H1 (cell line): ENCODE data around the gene ZRANB3. TPM values are rescaled to one million over a fixed set of nuclear protein-coding genes. Genes with fewer than 3 reads are reported as not detected.

Source experiments
- CTCF ChIA-PET: fragments of 300-600 bp; sonication (Branson Sonifier 250); formaldehyde crosslinking; loops from one replicate; lab custom pipeline; 2021; ENCODE audit not compliant: partially characterized antibody; lab: Charles Lee
- POLR2A ChIA-PET: fragments of 300-600 bp; sonication (Branson Sonifier 250); formaldehyde crosslinking; loops from one replicate; lab custom pipeline; 2021; ENCODE audit warnings: inconsistent platforms; ENCODE audit not compliant: partially characterized antibody; lab: Charles Lee
- DNase-seq, 2 experiments: peaks; one replicate each; pipeline versions ENCODE4 v3.0.0 to v3.0.0-alpha.2; 2010 to 2022; ENCODE audit warnings: low spot score in 2 of 2, low read depth in 1 of 2, mixed read lengths in 1 of 2
- FAIRE-seq: peaks from 2 replicates; lab custom pipeline; 2011; peaks lifted over from hg19 to GRCh38; lab: Jason Lieb, UNC
- H2AFZ ChIP-seq: 2 replicates; pipeline ENCODE4 v1.8.1; 2012; ENCODE audit warnings: low read length, inconsistent platforms
- H2AK5ac ChIP-seq: 2 replicates; pipeline ENCODE4 v1.6.1; 2013; ENCODE audit warnings: low read depth, low read length
- H2BK120ac ChIP-seq: replicated peaks from 2 replicates; pipeline ENCODE3; 2013; ENCODE audit warnings: low read depth, low read length, inconsistent platforms
- H2BK12ac ChIP-seq: 2 replicates; pipeline ENCODE4 v1.6.1; 2013; ENCODE audit warnings: low read depth, low read length
- H2BK15ac ChIP-seq: 2 replicates; pipeline ENCODE4 v1.6.1; 2013; ENCODE audit warnings: low read length
- H2BK20ac ChIP-seq: 2 replicates; pipeline ENCODE4 v1.6.1; 2013; ENCODE audit warnings: low read length
- H2BK5ac ChIP-seq: 2 replicates; pipeline ENCODE4 v1.6.1; 2013; ENCODE audit warnings: low read depth, low read length
- H3K14ac ChIP-seq: 2 replicates; pipeline ENCODE4 v1.6.1; 2013; ENCODE audit warnings: inconsistent platforms; ENCODE audit not compliant: insufficient read length
- H3K18ac ChIP-seq: 2 replicates; pipeline ENCODE4 v1.6.1; 2013; ENCODE audit warnings: low read length; ENCODE audit errors: extremely low read depth
- H3K23ac ChIP-seq: 2 replicates; pipeline ENCODE4 v1.6.1; 2013; ENCODE audit warnings: inconsistent platforms; ENCODE audit not compliant: insufficient read length
- H3K23me2 ChIP-seq: 2 replicates; pipeline ENCODE4 v1.6.1; 2013; ENCODE audit warnings: low read depth, low read length
- H3K27ac ChIP-seq: 2 replicates; pipeline ENCODE4 v1.6.1; 2011; ENCODE audit warnings: low read depth, low read length, inconsistent platforms
- H3K27me3 ChIP-seq, 4 experiments: replicated peaks in 1 of 4; 1 replicate in 1 of 4; 2 replicates in 3 of 4; pipeline versions ENCODE4 v1.6.1 to v1.8.1; 2011 to 2013; ENCODE audit warnings: low read length in 3 of 4, mild to moderate bottlenecking in 3 of 4, inconsistent platforms in 2 of 4, mixed read lengths in 2 of 4, moderate library complexity in 1 of 4; ENCODE audit not compliant: control insufficient read depth in 3 of 4, insufficient read depth in 3 of 4; ENCODE audit errors: extremely low read depth in 1 of 4
- H3K36me3 ChIP-seq, 4 experiments: 2 replicates each; pipeline versions ENCODE4 v1.6.1 to v1.8.1; 2011 to 2013; ENCODE audit warnings: mild to moderate bottlenecking in 4 of 4, low read length in 3 of 4, moderate library complexity in 2 of 4, control low read depth in 1 of 4, inconsistent platforms in 1 of 4; ENCODE audit not compliant: insufficient read depth in 4 of 4, control insufficient read depth in 2 of 4
- H3K4ac ChIP-seq: replicated peaks from 2 replicates; pipeline ENCODE3; 2013; ENCODE audit warnings: low read length, low read depth, mixed read lengths, inconsistent platforms; ENCODE audit not compliant: insufficient read length
- H3K4me1 ChIP-seq, 4 experiments: replicated peaks in 1 of 4; 1 replicate in 1 of 4; 2 replicates in 3 of 4; pipeline versions ENCODE4 v1.6.1 to v1.8.1; 2011 to 2013; ENCODE audit warnings: low read length in 3 of 4, inconsistent platforms in 2 of 4, mixed read lengths in 1 of 4; ENCODE audit not compliant: insufficient read depth in 4 of 4, control insufficient read depth in 3 of 4
- H3K4me2 ChIP-seq, 2 experiments: 2 replicates each; pipeline versions ENCODE4 v1.6.1 to v1.8.1; 2011 to 2013; ENCODE audit warnings: low read depth in 2 of 2, low read length in 2 of 2, control low read depth in 1 of 2, inconsistent platforms in 1 of 2, mild to moderate bottlenecking in 1 of 2; ENCODE audit not compliant: insufficient read depth in 1 of 2
- H3K4me3 ChIP-seq, 4 experiments: fragments of 200-600, 300-600 bp in 1 of 4; sonication (generic), shearing (Covaris generic), sonication (Bioruptor Twin) in 1 of 4; 2 replicates each; pipeline versions ENCODE4 v1.5.1 to v1.8.1; 2011 to 2016; ENCODE audit warnings: low read length in 4 of 4, low read depth in 3 of 4, control low read depth in 2 of 4, inconsistent platforms in 2 of 4, mild to moderate bottlenecking in 2 of 4, mixed read lengths in 1 of 4, moderate library complexity in 1 of 4; ENCODE audit not compliant: insufficient read depth in 2 of 4; ENCODE audit errors: extremely low read depth in 1 of 4
- H3K56ac ChIP-seq: replicated peaks from 2 replicates; pipeline ENCODE3; 2013; ENCODE audit warnings: low read depth, mild to moderate bottlenecking, mixed read lengths, low read length, inconsistent platforms; ENCODE audit not compliant: insufficient read length
- H3K79me1 ChIP-seq: 2 replicates; pipeline ENCODE4 v1.6.1; 2013; ENCODE audit warnings: low read depth, low read length, control low read depth
- H3K79me2 ChIP-seq, 2 experiments: 2 replicates each; pipeline versions ENCODE4 v1.6.1 to v1.8.1; 2012 to 2013; ENCODE audit warnings: low read length in 2 of 2, mild to moderate bottlenecking in 2 of 2, inconsistent platforms in 1 of 2; ENCODE audit not compliant: insufficient read depth in 2 of 2, control insufficient read depth in 1 of 2
- H3K9ac ChIP-seq, 4 experiments: replicated peaks in 1 of 4; 1 replicate in 1 of 4; 2 replicates in 3 of 4; pipeline versions ENCODE4 v1.6.1 to v1.8.1; 2011 to 2013; ENCODE audit warnings: low read depth in 3 of 4, low read length in 3 of 4, control low read depth in 2 of 4, mild to moderate bottlenecking in 2 of 4, moderate library complexity in 2 of 4, inconsistent platforms in 1 of 4; ENCODE audit errors: extremely low read depth in 1 of 4
- H3K9me3 ChIP-seq, 2 experiments: 2 replicates each; pipeline versions ENCODE4 v1.6.1 to v1.8.1; 2012 to 2013; ENCODE audit warnings: mild to moderate bottlenecking in 2 of 2, moderate library complexity in 2 of 2, control low read depth in 1 of 2, inconsistent platforms in 1 of 2, low read depth in 1 of 2, low read length in 1 of 2, mixed read lengths in 1 of 2; ENCODE audit not compliant: insufficient read depth in 2 of 2
- H4K20me1 ChIP-seq, 2 experiments: replicated peaks in 1 of 2; 2 replicates each; pipeline versions ENCODE3 to v1.8.1; 2011 to 2013; ENCODE audit warnings: inconsistent platforms in 2 of 2, low read length in 2 of 2, mild to moderate bottlenecking in 1 of 2; ENCODE audit not compliant: insufficient read depth in 2 of 2, control insufficient read depth in 1 of 2
- H4K5ac ChIP-seq: 2 replicates; pipeline ENCODE4 v1.6.1; 2013; ENCODE audit warnings: low read length, low read depth, mixed read lengths, inconsistent platforms; ENCODE audit not compliant: insufficient read length
- H4K8ac ChIP-seq: 2 replicates; pipeline ENCODE4 v1.8.0; 2013; ENCODE audit warnings: mild to moderate bottlenecking, moderate library complexity, low read length, inconsistent platforms; ENCODE audit not compliant: insufficient read depth; ENCODE audit errors: extremely low read depth
- H4K91ac ChIP-seq: replicated peaks from 2 replicates; pipeline ENCODE3; 2013; ENCODE audit warnings: low read length, mixed read lengths, inconsistent platforms; ENCODE audit not compliant: insufficient read length
- BRCA1 ChIP-seq: IDR thresholded peaks from 2 replicates; pipeline ENCODE4 v1.6.1; 2012; ENCODE audit warnings: low read depth, low read length, improper control_type of control experiment
- CHD2 ChIP-seq: IDR thresholded peaks from 2 replicates; pipeline ENCODE4 v1.6.1; 2012; ENCODE audit warnings: low read length, improper control_type of control experiment
- WGBS, 2 experiments: shearing (Covaris generic) in 1 of 2; methylation state at CpG; one replicate each; pipeline versions ENCODE4 v1.1.6 to v1.1.7; 2013 to 2015; ENCODE audit warnings: low lambda C conversion rate in 2 of 2, mixed read lengths in 2 of 2, inconsistent platforms in 1 of 2, low coverage in 1 of 2, missing lambda C conversion rate in 1 of 2; ENCODE audit not compliant: insufficient replicate concordance in 2 of 2, insufficient coverage in 1 of 2, insufficient read length in 1 of 2; ENCODE audit errors: extremely low coverage in 1 of 2, missing lambda C conversion rate in 1 of 2; 5-methylcytosine and 5-hydroxymethylcytosine counted together
- polyA plus RNA-seq, 7 experiments: library from polyadenylated mRNA; depleted of rRNA in 3 of 7; stranded (reverse) in 5 of 7; unstranded in 2 of 7; fragments of >200 nt in 5 of 7; fragments of 200-250 nt in 2 of 7; gene quantifications; 1 replicate in 5 of 7; 2 replicates in 1 of 7; 4 replicates in 1 of 7; pipeline versions ENCODE4 v1.2.1 to v1.2.3, GENCODE V29; 2011 to 2013; ENCODE audit warnings: missing spikeins in 2 of 7, mixed read lengths in 2 of 7
- total RNA-seq: library from RNA; stranded (reverse); fragmentation: NEBNext Ultra II Directional; extraction: Animal tissue kit (Norgen Biotek cat#: 25700); gene quantifications from 2 replicates; pipeline ENCODE4 v1.2.1, GENCODE V29; 2021

Gene ZRANB3
- total and polyA plus RNA-seq, 2 of the 8 experiments (the other 6 are each of a cell fraction or from before 2014, with no cell fraction given): 4.5 to 19.3 TPM

DNA sequence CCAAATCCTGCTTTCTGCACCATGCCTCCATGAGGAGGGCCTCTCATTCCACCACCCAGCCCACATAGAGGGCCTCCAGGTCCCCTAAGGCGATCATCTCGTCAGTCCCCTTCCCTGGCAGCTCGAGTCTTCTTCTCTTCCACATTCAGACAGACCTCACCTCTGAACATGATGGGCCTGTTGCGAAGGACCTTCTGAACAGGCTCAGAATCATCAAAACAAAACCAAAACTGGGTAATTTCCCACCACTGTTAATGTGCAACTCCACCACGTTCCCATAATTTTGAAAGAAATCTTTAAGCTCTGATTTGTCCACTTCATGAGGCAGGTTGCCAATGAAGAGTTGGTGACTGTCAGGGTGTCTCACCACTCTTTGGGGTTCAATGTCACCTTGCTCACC, 20.4 kb downstream of the ZRANB3 start:
- Histone ChIP-seq H4K91ac (no peak overlapping the region), H3K23ac (no peak overlapping the region), H2BK15ac (no peak overlapping the region), H2AK5ac (no peak overlapping the region), H2BK12ac (no peak overlapping the region), H3K79me2 (0 out of 4 replicates have a peak, but pooled peaks cover 0 to 3% of the 10 kb centered on the region in 2 experiments), H2BK120ac (no peak overlapping the region), H4K8ac (no peak overlapping the region), H2BK20ac (no peak overlapping the region), H3K9me3 (peaks cover 11 to 18% of the 10 kb centered on the region in 2 experiments; a peak in 2 of 4 replicates), H3K4me2 (no peak overlapping the region), H2BK5ac (no peak overlapping the region), H3K4me1 (no peaks in the 10 kb centered on the region), H3K27ac (no peak overlapping the region), H3K79me1 (no peaks in the 10 kb centered on the region), H3K4ac (no peak overlapping the region), H3K9ac (no peak overlapping the region), H3K4me3 (no peak overlapping the region), H3K14ac (no peak overlapping the region), H3K23me2 (no peaks in the 10 kb centered on the region), H4K5ac (no peak overlapping the region), H3K36me3 (peaks cover 0 to 9% (median 2%) of the 10 kb centered on the region in 4 experiments; a peak in 3 of 8 replicates), H3K56ac (no peak overlapping the region), H3K18ac (no peak overlapping the region), H2AFZ (no peak overlapping the region), H3K27me3 (no peaks in the 10 kb centered on the region), H4K20me1 (no peaks in the 10 kb centered on the region)
- ChIA-PET CTCF (no interaction called here), POLR2A (no interaction called here)
- DNase-seq (no peak), FAIRE-seq (no peak)
- 91% methylated on average over 5 of the region's 5 CpGs; no CpG with 5 or more reads in 1 of the 2 experiments for WGBS, 2 experiments
- TF ChIP-seq BRCA1 (no peak), CHD2 (no peak)
